HepG2 (cell line): Measurements from ENCODE around the gene SGMS1. TPM values are rescaled to one million over a fixed set of nuclear protein-coding genes. Genes with fewer than 3 reads are reported as not detected.
A peak's percentile ranks its signal among the peaks of the same experiment; 100 is the strongest.

Source experiments
- ATAC-seq: fragments of 200-7000 bp; cut with Tn5 transposase; 3 replicates; pipeline ENCODE4 v1.9.1; 2020; ENCODE audit warnings: mild to moderate bottlenecking, moderate library complexity
- BruUV-seq: library from RNA; stranded (reverse); fragments of 400-500 nt; replicated peaks from 2 replicates; lab custom pipeline; 2021; lab: Mats Ljungman, UMichigan
- CTCF ChIA-PET: fragments of 300-600 bp; formaldehyde crosslinking; extraction: SDS; loops from one replicate; lab custom pipeline; 2021; ENCODE audit warnings: low total read pairs, inconsistent platforms, low intra/inter-chr PET ratio; lab: Yijun Ruan, JAX
- POLR2A ChIA-PET: fragments of 350-600 bp; sonication (Branson Sonifier 250); formaldehyde crosslinking; loops from one replicate; lab custom pipeline; 2020; ENCODE audit warnings: antibody characterized with exemption, inconsistent platforms; lab: Yijun Ruan, JAX
- DNase-seq: peaks from one replicate; pipeline ENCODE4 v3.0.0-alpha.2; 2015; ENCODE audit warnings: low spot score
- FAIRE-seq: peaks from 3 replicates; lab custom pipeline; 2011; peaks lifted over from hg19 to GRCh38; lab: Jason Lieb, UNC
- H2AFZ ChIP-seq: one replicate; pipeline ENCODE4 v1.6.1; 2011; ENCODE audit warnings: low read length, inconsistent platforms
- H3K27ac ChIP-seq: fragments of 300-600 bp; 3 replicates; pipeline ENCODE4 v1.8.0; 2011; ENCODE audit warnings: mixed run types, mild to moderate bottlenecking, mixed read lengths, low read length, inconsistent platforms; ENCODE audit not compliant: insufficient read depth; ENCODE audit errors: extremely low read length
- H3K27me3 ChIP-seq, 2 experiments: fragments of 200-600 bp in 1 of 2; 2 replicates in 1 of 2; 3 replicates in 1 of 2; pipeline versions ENCODE4 v1.6.0 to v1.8.0; 2011; ENCODE audit warnings: low read length in 2 of 2, mild to moderate bottlenecking in 2 of 2, moderate library complexity in 2 of 2, inconsistent platforms in 1 of 2; ENCODE audit not compliant: insufficient read depth in 2 of 2, control insufficient read depth in 1 of 2
- H3K36me3 ChIP-seq, 2 experiments: fragments of 200-600 bp in 1 of 2; replicated peaks in 1 of 2; 2 replicates in 1 of 2; 3 replicates in 1 of 2; pipeline versions ENCODE4 v1.5.1 to v1.8.0; 2011; ENCODE audit warnings: low read length in 2 of 2, inconsistent platforms in 1 of 2; ENCODE audit not compliant: insufficient read depth in 2 of 2, control insufficient read depth in 1 of 2
- H3K4me1 ChIP-seq: 2 replicates; pipeline ENCODE4 v1.5.1; 2012; ENCODE audit warnings: low read length, inconsistent platforms; ENCODE audit not compliant: insufficient read depth
- H3K4me2 ChIP-seq: 2 replicates; pipeline ENCODE4 v1.6.0; 2011; ENCODE audit warnings: low read depth, low read length, inconsistent platforms
- H3K4me3 ChIP-seq, 3 experiments: fragments of 200-600 bp in 1 of 3; sonication (generic), shearing (Covaris generic) in 1 of 3; replicated peaks in 1 of 3; 2 replicates each; pipeline ENCODE4 v1.5.1; 2011 to 2016; ENCODE audit warnings: low read length in 3 of 3, inconsistent platforms in 2 of 3, low read depth in 2 of 3, mild to moderate bottlenecking in 2 of 3, control low read depth in 1 of 3, mixed read lengths in 1 of 3; ENCODE audit not compliant: insufficient read depth in 1 of 3
- H3K79me2 ChIP-seq: one replicate; pipeline ENCODE4 v1.6.1; 2011; ENCODE audit warnings: low read length, inconsistent platforms; ENCODE audit not compliant: insufficient read depth
- H3K9ac ChIP-seq: 2 replicates; pipeline ENCODE4 v1.6.0; 2011; ENCODE audit warnings: mild to moderate bottlenecking, low read depth, low read length, inconsistent platforms; ENCODE audit not compliant: insufficient read depth
- H3K9me3 ChIP-seq: 2 replicates; pipeline ENCODE4 v1.5.1; 2012; ENCODE audit warnings: mild to moderate bottlenecking, low read length
- H4K20me1 ChIP-seq: 2 replicates; pipeline ENCODE4 v1.6.0; 2011; ENCODE audit warnings: inconsistent platforms, mild to moderate bottlenecking, low read length, moderate library complexity; ENCODE audit not compliant: insufficient read depth
- AKAP8 ChIP-seq: sonication (generic); formaldehyde crosslinking; IDR thresholded peaks from 2 replicates; pipeline ENCODE4 v1.5.1; 2020; ENCODE audit warnings: mild to moderate bottlenecking, missing genetic modification reagents
- HOXA3 ChIP-seq: sonication (generic); formaldehyde crosslinking; IDR thresholded peaks from 2 replicates; pipeline ENCODE4 v1.5.0; 2020; ENCODE audit warnings: missing genetic modification reagents
- IKZF5 ChIP-seq: IDR thresholded peaks from 2 replicates; pipeline ENCODE4 v1.6.1; 2018; ENCODE audit warnings: missing genetic modification reagents, mild to moderate bottlenecking, missing compliant biosample characterization
- MAFF ChIP-seq: IDR thresholded peaks from 2 replicates; pipeline ENCODE4 v1.6.1; 2011; ENCODE audit warnings: low read depth, low read length, improper control_type of control experiment
- MAFK ChIP-seq, 2 experiments: IDR thresholded peaks in 1 of 2; conservative IDR thresholded peaks in 1 of 2; 2 replicates each; pipeline ENCODE4 v1.6.1; 2011; ENCODE audit warnings: improper control_type of control experiment in 2 of 2, low read length in 2 of 2
- NFIC ChIP-seq: IDR thresholded peaks from 2 replicates; pipeline ENCODE4 v1.6.1; 2012; ENCODE audit warnings: mild to moderate bottlenecking, low read length, inconsistent platforms
- STAG1 ChIP-seq: sonication (generic); formaldehyde crosslinking; IDR thresholded peaks from 2 replicates; pipeline ENCODE4 v1.4.0; 2020; ENCODE audit warnings: missing genetic modification reagents
- ZNF687 ChIP-seq: sonication (generic); formaldehyde crosslinking; IDR thresholded peaks from 2 replicates; pipeline ENCODE4 v1.5.1; 2020; ENCODE audit warnings: mild to moderate bottlenecking, missing genetic modification reagents, moderate library complexity
- ZNF788 ChIP-seq: sonication (generic); formaldehyde crosslinking; IDR thresholded peaks from 2 replicates; pipeline ENCODE4 v1.5.0; 2020; ENCODE audit warnings: mild to moderate bottlenecking, missing genetic modification reagents, borderline replicate concordance
- WGBS: methylation state at CpG from one replicate; pipeline ENCODE4 v1.1.6; 2017; ENCODE audit warnings: low lambda C conversion rate; 5-methylcytosine and 5-hydroxymethylcytosine counted together
- in situ Hi-C: cut with HindIII; loops from 2 replicates; pipeline ENCODE4 v1.10.0; 2017; ENCODE audit warnings: low pct_unique_long_range_greater_than_20kb; ENCODE audit not compliant: extremely low pct_ligation_motif_present
- intact Hi-C: fragments of 100-400 bp; cut with micrococcal nuclease; formaldehyde crosslinking; loops from one replicate; pipeline ENCODE4 v1.10.0; 2022; ENCODE audit not compliant: unreplicated experiment
- polyA plus RNA-seq, 8 experiments: library from polyadenylated mRNA; depleted of rRNA in 3 of 8; stranded (reverse) in 7 of 8; unstranded in 1 of 8; fragments of >200 nt; fragmentation: Illumina TruSeq in 4 of 8; extraction: Trizol in 4 of 8; gene quantifications; 2 replicates each; pipeline versions ENCODE4 v1.2.1 to v1.2.3, GENCODE V29; 2011 to 2016; ENCODE audit warnings: low read depth in 4 of 8, missing spikeins in 1 of 8, mixed read lengths in 1 of 8; ENCODE audit not compliant: insufficient read depth in 1 of 8
- total RNA-seq, 5 experiments: library from RNA; depleted of rRNA; stranded (reverse); fragments of >200 nt; fragmentation: Illumina TruSeq; extraction: Trizol; gene quantifications; 2 replicates each; pipeline ENCODE4 v1.2.3, GENCODE V29; 2016; ENCODE audit warnings: low read depth in 1 of 5

Gene SGMS1
- total and polyA plus RNA-seq, 2 of the 13 experiments (the other 11 are each of a cell fraction or from before 2014, with no cell fraction given) = 6.5 to 15.1 TPM

- Histone ChIP-seq H3K4me3 (no peak overlapping the region), H3K27me3 (no peaks in the 10 kb centered on the region), H3K27ac (no peak overlapping the region), H3K9ac (no peak overlapping the region), H4K20me1 (no peaks in the 10 kb centered on the region), H2AFZ (no peak overlapping the region), H3K4me2 (no peak overlapping the region), H3K4me1 (peaks cover 64% of the 10 kb centered on the region), H3K9me3 (no peaks in the 10 kb centered on the region), H3K36me3 (no peaks in the 10 kb centered on the region), H3K79me2 (no peaks in the 10 kb centered on the region)
- POLR2A ChIA-PET = interaction anchor here (1.4 kb wide), 1 partner anchor 120 kb away, joined by 4 read pairs; no protein-coding TSS in a partner anchor
- CTCF ChIA-PET = no interaction called here
- TF ChIP-seq NFIC (no peak), MAFK (conservative IDR thresholded peaks at IDR 0.05 in 1 of 2, IDR thresholded peaks at IDR 0.05 in 1 of 2; ENCODE audit: low read length in 2 of 2) (peak; percentile 9 to 32; a peak in 1 of 4 replicates), HOXA3 (CRISPR knock-in tag) (no peak), MAFF (peak; percentile 13; the same call in 1 of the 2 replicates)
- intact Hi-C loops = no loop called here
- 89% methylated on average over 1 of the region's 1 CpG for WGBS
- no peak for FAIRE-seq
- in situ Hi-C loops = no loop called here
- ATAC-seq = no peak
- DNase-seq = no peak
- no TSS peak for BruUV-seq
Measured at GRCh38 chr10:50504389-50504788, 119.4 kb downstream of the SGMS1 start.

- H3K9ac ChIP-seq = peak overlapping the region; percentile 30; the same call in 1 of the 2 replicates
- no peaks in the 10 kb centered on the region for H3K36me3 ChIP-seq
- H3K4me2 ChIP-seq = peak overlapping the region; percentile 36; the same call in 1 of the 2 replicates
- in situ Hi-C loops = no loop called here
- H3K27ac ChIP-seq = peak overlapping the region; percentile 48
- no peaks in the 10 kb centered on the region for H4K20me1 ChIP-seq
- no peak overlapping the region for H3K4me3 ChIP-seq
- BruUV-seq = no TSS peak
- H3K4me1 ChIP-seq = peaks cover 58% of the 10 kb centered on the region
- no peaks in the 10 kb centered on the region for H3K27me3 ChIP-seq
- intact Hi-C loops = no loop called here
- H3K9me3 ChIP-seq = no peaks in the 10 kb centered on the region
- FAIRE-seq = no peak
- 60% methylated on average over 10 of the region's 10 CpGs for WGBS
- no peaks in the 10 kb centered on the region for H3K79me2 ChIP-seq
- POLR2A ChIA-PET = interaction anchor here (1.4 kb wide), 1 partner anchor 121 kb away, joined by 4 read pairs; no protein-coding TSS in a partner anchor
- DNase-seq = no peak
- CTCF ChIA-PET = no interaction called here
- ATAC-seq = peak; percentile 59
- H2AFZ ChIP-seq = no peak overlapping the region
- peak; percentile 1; the same call in 1 of the 2 replicates for TF ChIP-seq STAG1 (CRISPR knock-in tag)
- TF ChIP-seq IKZF5 = no peak
- TF ChIP-seq AKAP8 (CRISPR knock-in tag) = no peak
- TF ChIP-seq ZNF788 (CRISPR knock-in tag) = no peak
- TF ChIP-seq ZNF687 = peak; percentile 29; the same call in 1 of the 2 replicates
Measured at GRCh38 chr10:50503661-50504320, 120.0 kb downstream of the SGMS1 start.
